ENCODE results near the gene PDE4D.

Gene PDE4D

DNA sequence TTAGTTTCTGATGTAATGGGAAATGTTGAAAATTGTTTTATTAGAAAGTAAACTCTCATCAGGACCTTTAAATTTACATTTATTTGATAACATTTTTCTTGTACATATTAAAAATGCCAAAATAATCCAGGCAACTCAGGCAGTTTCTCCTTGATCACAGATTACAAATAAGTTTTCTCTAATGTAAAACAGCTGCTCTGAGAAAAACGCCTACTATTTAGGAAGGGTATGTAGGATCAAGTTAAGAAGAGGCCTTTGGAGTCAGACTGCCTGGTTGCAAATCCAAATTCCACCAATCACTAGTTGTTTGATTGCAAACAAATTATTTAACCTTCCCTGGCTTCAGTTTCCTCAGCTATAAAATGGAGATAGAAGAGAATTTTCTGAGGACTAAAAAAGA is 610.8 kb downstream of the PDE4D start:
- ChIA-PET POLR2A (no interaction called here), CTCF (interaction anchor here (0.6 kb wide), 1 partner anchor 131 kb away, joined by 5 read pairs; no protein-coding TSS in a partner anchor)
- no peak for DNase-seq (ENCODE audit: extremely low spot score)
- TF ChIP-seq FOXA1 (IDR thresholded peaks at IDR 0.05) (no peak), BHLHE40 (IDR thresholded peaks at IDR 0.05; ENCODE audit: borderline replicate concordance) (no peak), L3MBTL2 (conservative IDR thresholded peaks at IDR 0.05) (no peak), SP1 (IDR thresholded peaks at IDR 0.05) (no peak), ELF4 (IDR thresholded peaks at IDR 0.05) (no peak), FOXM1 (IDR thresholded peaks at IDR 0.05; ENCODE audit: borderline replicate concordance) (no peak), NFRKB (IDR thresholded peaks at IDR 0.05) (no peak), HDGF (IDR thresholded peaks at IDR 0.05; ENCODE audit: borderline replicate concordance) (no peak), LEF1 (IDR thresholded peaks at IDR 0.05; ENCODE audit: borderline replicate concordance) (no peak), ARNT (IDR thresholded peaks at IDR 0.05) (no peak), SUZ12 (IDR thresholded peaks at IDR 0.05) (no peak), FOXK2 (IDR thresholded peaks at IDR 0.05) (no peak), CTBP1 (IDR thresholded peaks at IDR 0.05; ENCODE audit: borderline replicate concordance) (no peak), TARDBP (IDR thresholded peaks at IDR 0.05) (no peak)

DNA sequence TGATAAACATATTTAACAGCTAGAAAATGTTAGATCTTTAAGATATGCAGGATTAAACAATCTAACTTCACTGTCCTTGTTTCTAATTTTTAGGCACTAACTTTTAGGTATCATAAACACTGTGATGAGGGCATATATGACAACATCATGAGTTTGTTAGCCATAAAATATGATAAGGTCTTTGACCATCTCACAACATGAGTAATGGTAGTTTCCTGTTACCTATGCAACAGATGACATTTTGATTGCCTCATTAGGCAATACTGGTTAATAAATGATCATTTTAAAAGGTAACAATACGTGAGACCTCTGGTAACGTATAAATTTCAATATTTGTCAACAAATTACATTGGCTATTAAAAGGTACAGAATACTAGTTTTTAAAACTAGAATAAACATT is 613.5 kb downstream of the PDE4D start:
- TF ChIP-seq ZNF384 (IDR thresholded peaks at IDR 0.05), result no peak
- no peak for TF ChIP-seq FOXM1 (IDR thresholded peaks at IDR 0.05; ENCODE audit: borderline replicate concordance)
- no peak for TF ChIP-seq FOXA1 (IDR thresholded peaks at IDR 0.05)
- TF ChIP-seq TARDBP (IDR thresholded peaks at IDR 0.05), result no peak
- DNase-seq (ENCODE audit: extremely low spot score), result no peak
- ChIA-PET CTCF (no interaction called here), POLR2A (no interaction called here)

DNA sequence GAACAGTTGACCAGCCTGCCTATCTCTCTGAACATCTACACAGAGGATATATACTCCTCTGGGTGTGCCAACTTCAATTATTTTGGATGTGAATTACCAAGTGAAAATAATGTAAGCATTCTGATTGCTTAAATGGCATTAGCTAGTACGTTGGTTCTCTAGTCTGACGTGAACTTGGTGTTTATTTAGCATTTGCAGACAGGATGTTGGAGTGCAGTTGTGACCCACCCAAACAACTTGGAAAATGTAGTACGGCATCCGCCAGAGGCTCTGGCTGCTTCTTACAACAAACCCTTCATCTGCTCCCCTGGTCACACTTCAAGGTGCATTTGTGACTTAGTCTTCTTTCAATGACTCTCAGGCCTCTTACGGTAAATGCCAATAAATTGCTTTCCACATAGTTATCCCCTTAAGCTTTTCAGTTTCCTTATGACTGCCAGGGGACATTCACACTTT is 616.6 kb downstream of the PDE4D start:
- no peak for DNase-seq (ENCODE audit: extremely low spot score)
- ChIA-PET POLR2A (interaction anchor here (0.8 to 1.5 kb wide), 2 partner anchors 37 to 41 kb away, joined by 3 read pairs; no protein-coding TSS in a partner anchor), CTCF (interaction anchor here (0.6 kb wide), 1 partner anchor 1669 kb away, joined by 3 read pairs; no protein-coding TSS in a partner anchor)
- TF ChIP-seq HDGF (IDR thresholded peaks at IDR 0.05; ENCODE audit: borderline replicate concordance) (no peak), BHLHE40 (IDR thresholded peaks at IDR 0.05; ENCODE audit: borderline replicate concordance) (no peak), ARNT (IDR thresholded peaks at IDR 0.05) (no peak), FOXA1 (IDR thresholded peaks at IDR 0.05) (no peak), ELF4 (IDR thresholded peaks at IDR 0.05) (no peak), CTBP1 (IDR thresholded peaks at IDR 0.05; ENCODE audit: borderline replicate concordance) (no peak), ZNF384 (IDR thresholded peaks at IDR 0.05) (no peak), LEF1 (IDR thresholded peaks at IDR 0.05; ENCODE audit: borderline replicate concordance) (no peak), SUZ12 (IDR thresholded peaks at IDR 0.05) (no peak), TARDBP (IDR thresholded peaks at IDR 0.05) (no peak)
- TF ChIP-seq, protein P1, sequence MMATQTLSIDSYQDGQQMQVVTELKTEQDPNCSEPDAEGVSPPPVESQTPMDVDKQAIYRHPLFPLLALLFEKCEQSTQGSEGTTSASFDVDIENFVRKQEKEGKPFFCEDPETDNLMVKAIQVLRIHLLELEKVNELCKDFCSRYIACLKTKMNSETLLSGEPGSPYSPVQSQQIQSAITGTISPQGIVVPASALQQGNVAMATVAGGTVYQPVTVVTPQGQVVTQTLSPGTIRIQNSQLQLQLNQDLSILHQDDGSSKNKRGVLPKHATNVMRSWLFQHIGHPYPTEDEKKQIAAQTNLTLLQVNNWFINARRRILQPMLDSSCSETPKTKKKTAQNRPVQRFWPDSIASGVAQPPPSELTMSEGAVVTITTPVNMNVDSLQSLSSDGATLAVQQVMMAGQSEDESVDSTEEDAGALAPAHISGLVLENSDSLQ (IDR thresholded peaks at IDR 0.05), result no peak

DNA sequence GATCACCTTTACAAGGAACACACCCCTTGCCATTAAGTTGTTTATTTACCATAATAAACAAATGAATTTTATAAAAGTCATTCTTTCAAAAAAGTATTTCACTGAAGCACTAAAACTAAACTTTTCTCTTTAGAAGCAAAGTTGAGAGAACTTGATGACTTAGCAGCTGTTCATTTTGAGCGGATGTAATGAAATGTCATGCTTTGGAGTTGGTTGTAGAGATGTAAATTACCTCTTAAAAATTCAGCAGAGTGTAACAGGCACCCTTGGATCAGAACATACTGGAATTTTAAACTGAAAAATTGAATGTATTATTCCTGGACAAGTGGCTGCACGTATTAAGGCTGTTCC is 617.2 kb downstream of the PDE4D start:
- no peak for TF ChIP-seq ELF4 (IDR thresholded peaks at IDR 0.05)
- TF ChIP-seq FOXK2 (IDR thresholded peaks at IDR 0.05), result no peak
- no peak for TF ChIP-seq BHLHE40 (IDR thresholded peaks at IDR 0.05; ENCODE audit: borderline replicate concordance)
- no peak for TF ChIP-seq NFRKB (IDR thresholded peaks at IDR 0.05)
- no peak for TF ChIP-seq SUZ12 (IDR thresholded peaks at IDR 0.05)
- TF ChIP-seq FOXM1 (IDR thresholded peaks at IDR 0.05; ENCODE audit: borderline replicate concordance), result no peak
- no peak for TF ChIP-seq ZNF384 (IDR thresholded peaks at IDR 0.05)
- no peak for TF ChIP-seq L3MBTL2 (conservative IDR thresholded peaks at IDR 0.05)
- TF ChIP-seq, protein P1 (IDR thresholded peaks at IDR 0.05), result no peak
- TF ChIP-seq SP1 (IDR thresholded peaks at IDR 0.05), result no peak
- no peak for TF ChIP-seq ARNT (IDR thresholded peaks at IDR 0.05)
- TF ChIP-seq FOXA1 (IDR thresholded peaks at IDR 0.05), result no peak
- no peak for TF ChIP-seq HDGF (IDR thresholded peaks at IDR 0.05; ENCODE audit: borderline replicate concordance)
- TF ChIP-seq LEF1 (IDR thresholded peaks at IDR 0.05; ENCODE audit: borderline replicate concordance), result no peak
- TF ChIP-seq TARDBP (IDR thresholded peaks at IDR 0.05), result no peak
- CTCF ChIA-PET, result interaction anchor here (0.8 kb wide), 1 partner anchor 9 kb away, joined by 3 read pairs; no protein-coding TSS in a partner anchor
- POLR2A ChIA-PET, result interaction anchor here (0.8 kb wide), 1 partner anchor 41 kb away, joined by 3 read pairs; no protein-coding TSS in a partner anchor

DNA sequence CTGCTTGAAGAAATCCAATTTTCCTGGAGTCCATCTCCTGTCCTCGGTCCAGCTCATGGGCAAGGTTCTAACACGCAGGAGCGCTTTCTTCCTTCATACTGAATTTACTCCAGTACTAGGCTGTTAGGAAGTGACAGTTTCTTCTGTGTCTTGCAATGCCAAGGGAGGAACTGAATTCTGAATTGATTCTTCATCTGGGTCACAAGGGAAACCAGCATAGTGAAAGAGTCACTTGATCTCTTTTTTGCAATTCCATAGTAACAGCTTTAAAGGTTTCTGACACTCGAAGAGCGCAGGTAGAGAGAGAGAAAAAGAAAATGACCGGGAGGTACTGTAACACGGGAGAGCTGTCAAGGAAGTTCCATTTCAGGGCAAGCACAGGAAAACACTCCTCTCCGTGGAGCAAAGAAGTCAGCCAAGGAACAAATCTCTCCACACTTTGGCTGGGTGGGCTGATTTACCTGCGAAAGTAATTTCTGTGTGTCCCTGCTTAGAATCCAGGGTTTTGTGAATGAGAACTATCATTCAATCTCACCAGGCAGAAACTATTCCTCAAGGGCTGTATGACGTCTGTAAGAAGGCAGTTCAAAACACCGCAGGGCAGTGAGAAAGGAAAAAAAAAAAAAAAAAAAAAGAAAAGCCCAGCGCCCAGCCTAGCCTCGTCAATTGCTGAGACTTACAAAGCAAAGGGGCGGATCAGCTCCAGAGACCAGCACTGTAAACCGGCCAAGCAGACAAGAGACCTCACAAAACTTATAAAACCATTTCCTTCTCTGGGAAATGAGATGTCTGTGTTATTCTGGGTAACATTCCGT is 617.8 kb downstream of the PDE4D start:
- DNase-seq (ENCODE audit: extremely low spot score), result peak; percentile 62
- TF ChIP-seq HDGF (IDR thresholded peaks at IDR 0.05; ENCODE audit: borderline replicate concordance) (no peak), ZNF384 (IDR thresholded peaks at IDR 0.05) (peak; percentile 98)
- ChIA-PET CTCF (interaction anchor here (0.8 kb wide), 1 partner anchor 9 kb away, joined by 3 read pairs; no protein-coding TSS in a partner anchor), POLR2A (interaction anchor here (0.8 kb wide), 1 partner anchor 42 kb away, joined by 3 read pairs; no protein-coding TSS in a partner anchor)

More for the DNA sequence above, 617.2 kb downstream of the PDE4D start:
- DNase-seq (ENCODE audit: extremely low spot score), result no peak

DNA sequence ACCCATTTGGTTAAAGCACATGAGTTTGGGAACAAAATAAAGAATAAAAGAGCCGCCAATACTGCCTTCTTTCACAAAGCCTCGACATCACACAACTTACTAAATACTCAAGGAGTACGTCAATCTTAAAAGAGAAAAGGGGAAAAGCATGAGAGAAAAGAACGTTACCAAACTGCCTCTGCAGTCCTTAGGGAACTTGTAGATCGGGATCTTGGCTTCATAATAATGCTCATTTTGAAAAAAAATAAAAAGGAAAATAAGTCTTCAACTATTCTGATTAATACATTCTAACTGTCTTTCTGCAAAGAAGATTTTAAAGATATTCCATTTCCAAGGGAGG is 618.4 kb downstream of the PDE4D start:
- DNase-seq (ENCODE audit: extremely low spot score), result no peak
- TF ChIP-seq FOXM1 (IDR thresholded peaks at IDR 0.05; ENCODE audit: borderline replicate concordance), result no peak
- ChIA-PET CTCF (no interaction called here), POLR2A (no interaction called here)

DNA sequence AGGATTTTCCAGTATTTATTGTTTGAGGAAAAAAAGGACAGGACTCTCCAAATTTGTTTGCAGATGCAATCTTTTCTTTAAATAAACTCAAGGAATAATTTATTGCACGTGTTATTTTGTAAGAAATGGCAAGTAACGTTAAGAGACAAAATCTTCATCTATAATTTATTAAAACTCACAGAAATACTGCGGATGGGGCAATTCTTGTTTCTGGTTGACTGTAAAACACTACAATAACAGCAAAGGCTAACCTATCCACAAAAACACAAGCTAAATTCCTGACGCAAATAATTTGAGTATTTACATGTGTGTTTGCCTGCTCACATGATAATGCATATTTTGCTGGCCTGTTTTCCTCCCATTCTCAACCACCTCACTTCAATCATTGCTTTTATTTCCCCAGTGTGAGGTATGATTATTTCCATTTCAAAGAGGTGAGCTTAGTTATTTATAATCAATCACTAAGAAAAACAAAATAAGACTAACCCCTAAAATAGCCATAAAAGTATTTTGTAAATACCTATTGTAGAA is 619.4 kb downstream of the PDE4D start:
- POLR2A ChIA-PET, result no interaction called here
- CTCF ChIA-PET, result interaction anchor here (0.6 kb wide), 2 partner anchors 50 to 86 kb away, joined by 3 read pairs; no protein-coding TSS in a partner anchor
- TF ChIP-seq HDGF (IDR thresholded peaks at IDR 0.05; ENCODE audit: borderline replicate concordance) (no peak), FOXA1 (IDR thresholded peaks at IDR 0.05) (no peak), BHLHE40 (IDR thresholded peaks at IDR 0.05; ENCODE audit: borderline replicate concordance) (no peak), TARDBP (IDR thresholded peaks at IDR 0.05) (no peak), ZNF384 (IDR thresholded peaks at IDR 0.05) (no peak), FOXK2 (IDR thresholded peaks at IDR 0.05) (no peak), LEF1 (IDR thresholded peaks at IDR 0.05; ENCODE audit: borderline replicate concordance) (no peak), ARNT (IDR thresholded peaks at IDR 0.05) (no peak), NFRKB (IDR thresholded peaks at IDR 0.05) (no peak), L3MBTL2 (conservative IDR thresholded peaks at IDR 0.05) (no peak), CTBP1 (IDR thresholded peaks at IDR 0.05; ENCODE audit: borderline replicate concordance) (no peak), SUZ12 (IDR thresholded peaks at IDR 0.05) (no peak), SP1 (IDR thresholded peaks at IDR 0.05) (no peak), ELF4 (IDR thresholded peaks at IDR 0.05) (no peak)
- TF ChIP-seq, protein P1 (IDR thresholded peaks at IDR 0.05), result no peak
- DNase-seq (ENCODE audit: extremely low spot score), result no peak

Measured in HEK293T (cell line).